Activated naive CD4-positive, alpha-beta T cell (primary cell): ENCODE results near the gene JDP2.
A peak's percentile ranks its signal among the peaks of the same experiment; 100 is the strongest.

Experiments
- DNase-seq, 4 experiments: peaks; one replicate each; lab custom pipeline; 2025; lab: John Stamatoyannopoulos, UW

JDP2 gene

GRCh38 chr14:75437201-75438143 is 9.7 kb downstream of the JDP2 start:
- no peak for DNase-seq

DNA sequence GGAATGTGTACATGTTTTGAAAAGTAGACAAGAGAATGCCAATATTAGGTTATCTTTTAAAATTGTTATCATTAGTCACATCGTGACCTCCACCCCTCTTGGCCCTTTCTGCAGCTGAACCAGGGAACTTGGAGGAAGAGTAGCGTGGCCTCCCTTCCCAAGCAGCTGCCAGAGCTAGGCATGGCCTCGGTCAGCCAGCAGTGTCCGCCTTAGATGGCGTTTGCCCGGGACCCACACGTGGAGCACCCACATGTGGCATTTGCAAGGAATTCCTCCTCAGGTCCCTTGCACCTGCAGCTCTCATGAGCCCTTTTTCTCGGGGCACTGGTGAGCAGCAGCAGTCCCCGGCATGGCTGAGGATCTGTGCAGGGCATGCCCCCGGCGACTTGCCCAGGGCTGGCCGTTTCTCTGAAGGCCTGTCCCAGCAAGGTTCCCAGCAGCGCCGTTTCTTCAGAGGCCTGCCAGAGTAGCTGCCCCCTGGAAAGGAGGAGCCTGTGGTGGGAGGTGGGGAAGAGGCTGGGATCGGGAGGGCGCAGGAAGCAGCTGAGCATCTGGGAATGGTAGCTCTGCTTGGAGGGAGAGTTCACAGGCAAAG is 10.8 kb downstream of the JDP2 start:
- DNase-seq: no peak

DNA sequence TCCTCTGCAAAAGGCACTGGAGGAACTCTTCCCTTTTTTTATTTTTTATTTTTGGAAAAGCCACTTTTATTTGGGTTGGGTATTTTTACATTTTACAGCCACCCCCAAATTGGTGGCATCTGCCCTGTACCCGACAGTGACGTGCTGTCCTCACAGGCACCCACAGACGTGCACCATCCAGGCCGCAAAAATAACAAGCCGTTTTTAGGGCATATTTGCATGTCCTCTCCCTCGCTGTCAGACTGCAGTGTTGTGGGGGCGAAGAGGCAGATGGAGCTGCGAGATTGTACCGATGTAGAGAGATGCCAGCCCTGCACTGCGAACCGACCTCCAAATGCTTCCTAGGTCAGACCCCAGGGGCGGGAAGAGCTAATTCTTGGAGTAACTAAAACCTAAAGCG is 12.2 kb downstream of the JDP2 start:
- DNase-seq: no peak

GRCh38 chr14:75440733-75441477 is 13.1 kb downstream of the JDP2 start:
- DNase-seq: no peak

DNA sequence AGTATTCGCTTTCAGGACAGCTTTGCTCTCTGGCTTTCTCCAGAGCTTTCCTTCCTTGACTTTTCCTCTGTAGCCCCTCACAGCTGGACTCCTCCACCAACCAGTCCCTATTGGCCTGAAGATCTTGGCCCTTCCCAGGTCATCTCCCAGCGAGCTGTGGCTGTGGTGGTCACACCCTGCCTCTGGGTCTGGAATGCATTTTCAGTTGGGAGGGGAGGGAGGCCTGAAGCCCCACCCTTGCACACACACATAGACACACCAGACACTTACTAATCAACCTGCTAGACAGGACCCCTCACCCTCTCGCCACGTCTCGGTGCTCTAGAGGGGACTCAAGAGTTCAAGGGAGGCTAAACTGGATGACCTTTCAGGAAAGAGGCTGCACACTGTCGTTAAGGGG is 13.9 kb downstream of the JDP2 start:
- no peak for DNase-seq

GRCh38 chr14:75442166-75442565 is 14.3 kb downstream of the JDP2 start:
- no peak for DNase-seq

GRCh38 chr14:75442642-75443041 is 14.8 kb downstream of the JDP2 start:
- no peak for DNase-seq

GRCh38 chr14:75443203-75443969 is 15.6 kb downstream of the JDP2 start:
- no peak for DNase-seq

DNA sequence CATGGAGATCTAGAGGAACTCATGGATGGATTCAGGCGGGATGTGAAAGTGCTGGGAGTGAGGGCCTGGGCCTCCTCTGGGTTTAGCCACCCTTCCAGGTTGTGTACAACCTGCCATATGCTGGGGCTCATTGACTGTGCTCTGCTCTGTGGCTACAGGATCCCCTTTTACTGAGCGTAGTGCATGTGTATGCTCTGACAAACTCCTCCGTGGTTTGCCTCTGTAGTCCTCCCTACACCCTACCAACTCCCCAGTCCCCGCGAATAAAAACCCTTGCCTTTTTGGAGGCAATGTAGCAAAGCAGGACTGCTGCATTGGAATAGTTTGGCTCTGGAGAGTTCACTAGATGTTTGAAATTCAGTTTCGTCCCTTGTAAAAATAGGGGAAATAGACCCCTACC is 17.4 kb downstream of the JDP2 start:
- DNase-seq: no peak

DNA sequence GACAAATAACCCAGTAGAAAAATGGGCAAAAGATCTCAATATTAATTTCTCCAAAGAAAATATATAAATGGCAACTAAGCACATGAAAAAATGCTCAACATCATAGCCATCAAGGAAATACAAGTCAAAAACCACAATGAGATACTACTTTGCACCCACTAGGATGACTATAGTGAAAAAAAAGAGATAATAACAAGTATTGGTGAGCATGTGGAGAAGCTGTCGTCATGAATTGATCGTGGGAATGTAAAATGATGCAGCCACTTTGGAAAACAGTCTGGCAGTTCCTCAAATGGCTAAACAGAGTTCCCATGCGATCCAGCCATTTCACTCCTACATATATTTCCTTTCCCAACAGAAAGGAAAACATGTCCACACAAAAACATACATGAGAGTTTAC is 18.1 kb downstream of the JDP2 start:
- no peak for DNase-seq

- no peak for DNase-seq
Measured at GRCh38 chr14:75446447-75446846, 18.6 kb downstream of the JDP2 start.

- no peak for DNase-seq
Measured at GRCh38 chr14:75448209-75448608, 20.4 kb downstream of the JDP2 start.

DNA sequence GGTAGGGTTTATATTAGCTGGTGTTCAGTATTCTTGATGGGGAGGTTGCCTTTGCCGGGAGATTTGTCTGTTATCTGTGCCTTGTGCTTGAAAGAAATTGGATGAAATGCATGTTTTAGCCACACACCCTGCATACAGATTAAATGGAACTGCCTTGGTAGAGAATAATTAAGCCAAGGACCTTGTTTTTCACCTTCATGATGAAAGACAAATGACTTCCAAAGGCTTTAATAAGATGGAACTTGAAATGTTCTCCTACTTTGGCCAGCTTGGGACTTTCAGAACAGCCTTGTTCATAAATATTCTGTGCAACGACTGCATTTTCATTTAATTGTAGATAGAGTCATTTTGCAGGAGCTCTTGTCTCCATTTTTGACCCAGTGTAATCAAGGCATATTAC is 21.2 kb downstream of the JDP2 start:
- no peak for DNase-seq

DNA sequence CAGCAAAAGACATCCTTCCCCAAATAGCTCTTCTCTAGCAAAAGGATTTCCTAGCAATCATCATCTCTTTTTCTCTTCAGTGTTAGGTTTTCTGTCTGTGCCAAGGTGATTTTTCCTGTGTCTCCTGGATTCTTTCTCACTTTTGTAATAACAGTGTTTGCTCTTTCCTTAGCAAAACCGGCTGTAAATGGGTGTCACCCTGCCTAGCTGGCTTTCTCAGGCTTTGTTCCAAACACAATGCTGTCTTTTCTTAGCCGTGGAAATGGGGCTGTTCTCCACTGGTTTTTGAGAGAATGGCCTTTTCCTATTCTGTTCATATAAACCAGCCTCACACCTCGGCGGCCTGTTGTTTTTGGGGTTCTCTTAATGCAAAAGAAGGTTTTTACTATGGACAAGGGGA is 21.9 kb downstream of the JDP2 start:
- DNase-seq: no peak

DNA sequence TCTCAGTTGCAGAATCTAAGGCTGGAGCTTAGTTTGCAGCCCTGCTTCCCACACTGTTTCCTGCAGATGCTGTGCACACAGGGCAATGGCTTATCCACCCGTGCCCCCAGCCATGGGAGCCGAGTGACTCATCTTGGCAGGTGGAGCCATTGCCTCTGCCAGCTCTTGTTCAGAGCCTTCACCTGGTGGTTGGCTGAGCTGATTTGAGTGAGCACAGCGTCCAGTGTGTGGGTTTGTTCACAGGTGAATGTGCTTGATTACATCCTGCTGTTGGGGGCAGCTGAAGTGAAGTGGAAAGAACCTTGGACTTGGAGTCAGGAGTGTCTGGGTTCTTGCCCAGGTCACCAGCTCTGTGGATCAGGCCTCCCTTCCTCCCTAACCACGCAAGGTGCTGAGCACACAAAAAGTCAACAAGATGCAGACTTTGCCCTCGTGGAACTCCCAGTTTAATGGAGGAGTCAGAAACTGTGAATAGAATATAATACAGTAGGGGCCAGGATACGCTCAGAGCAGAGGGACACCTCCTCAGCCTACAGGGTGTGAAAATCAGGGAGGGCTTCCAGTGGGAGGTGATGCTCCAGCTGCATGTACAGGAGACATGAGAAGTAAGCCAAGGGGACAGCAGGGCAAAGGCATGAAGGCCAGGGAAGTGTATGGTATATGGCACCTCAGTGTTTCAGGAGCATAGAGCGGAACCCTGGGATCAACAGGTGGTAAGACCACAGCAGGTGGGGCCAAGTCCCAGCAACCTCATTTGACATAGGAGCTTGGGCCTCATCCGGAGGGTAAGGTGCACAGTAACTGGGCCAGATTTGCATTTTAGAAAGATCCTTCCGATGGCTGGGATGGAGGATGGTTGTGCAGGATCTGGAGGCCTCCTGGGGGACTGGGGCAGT is 22.8 kb downstream of the JDP2 start:
- no peak for DNase-seq

GRCh38 chr14:75452324-75452723 is 24.5 kb downstream of the JDP2 start:
- no peak for DNase-seq

GRCh38 chr14:75452900-75453816 is 25.3 kb downstream of the JDP2 start:
- DNase-seq: no peak

DNA sequence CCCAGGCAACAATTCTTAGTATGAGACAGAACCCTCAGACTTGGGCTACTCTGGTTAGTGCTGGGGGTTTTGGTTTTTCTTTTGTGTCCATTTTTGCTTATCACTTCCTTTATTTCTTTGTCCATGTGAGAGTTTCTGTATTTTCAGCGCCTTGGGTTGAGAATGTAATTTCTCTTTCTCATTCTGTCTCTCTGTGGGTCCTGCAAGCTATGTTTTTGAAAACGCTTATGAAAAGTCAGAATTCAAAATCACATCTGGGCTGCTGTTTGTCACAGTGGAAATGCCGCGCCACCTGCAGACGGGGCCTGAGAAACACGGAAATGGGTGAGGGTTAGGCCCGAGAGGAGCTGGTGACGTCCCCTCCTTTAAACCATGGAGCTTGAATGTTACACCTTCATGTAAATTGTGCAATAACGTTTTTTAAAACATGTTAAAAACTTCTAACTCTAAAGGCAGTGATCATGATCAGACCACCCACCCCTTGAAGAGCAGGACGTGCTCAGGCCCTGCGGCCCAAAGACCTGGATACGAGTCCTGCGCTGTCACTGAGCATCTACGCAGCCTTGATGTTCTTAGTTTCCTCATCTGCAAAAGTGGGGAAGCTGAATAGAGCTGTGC is 26.1 kb downstream of the JDP2 start:
- peak in 1 of 4 experiments; percentile 6 for DNase-seq

DNA sequence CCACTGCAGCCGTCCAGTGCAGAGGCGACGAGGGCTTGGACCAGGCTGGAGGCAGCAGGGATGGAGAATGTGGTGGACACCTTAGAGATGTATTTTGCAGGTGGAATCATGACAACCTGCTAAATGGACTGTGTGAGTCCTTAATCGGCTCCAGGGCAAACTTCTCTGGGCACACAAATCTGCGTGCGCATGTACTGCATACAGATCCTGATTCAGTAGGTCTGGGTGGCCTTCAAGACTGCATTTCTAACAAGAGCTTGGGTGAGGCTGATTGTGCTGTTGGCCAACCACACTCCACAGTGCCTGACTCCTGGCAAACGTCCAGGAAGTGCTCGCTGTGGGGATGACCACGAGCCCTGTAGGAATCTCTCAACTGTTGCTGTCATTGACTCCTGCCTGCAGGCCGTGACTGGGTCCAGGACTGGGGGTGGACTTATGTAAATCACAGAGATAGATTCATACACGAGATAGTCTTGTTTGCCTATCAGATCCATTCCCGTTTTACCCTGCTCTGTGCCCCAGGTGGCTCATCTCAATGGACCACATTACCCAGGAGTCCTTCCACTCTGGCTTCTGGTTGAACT is 27.2 kb downstream of the JDP2 start:
- DNase-seq: no peak
